NCI-H146 (cell line): ENCODE data around the gene HINT2.
A peak's percentile ranks its signal among the peaks of the same experiment; 100 is the strongest.

ENCODE experiments used
- DNase-seq: peaks from one replicate; lab custom pipeline; 2025; lab: John Stamatoyannopoulos, UW

HINT2 gene

DNA sequence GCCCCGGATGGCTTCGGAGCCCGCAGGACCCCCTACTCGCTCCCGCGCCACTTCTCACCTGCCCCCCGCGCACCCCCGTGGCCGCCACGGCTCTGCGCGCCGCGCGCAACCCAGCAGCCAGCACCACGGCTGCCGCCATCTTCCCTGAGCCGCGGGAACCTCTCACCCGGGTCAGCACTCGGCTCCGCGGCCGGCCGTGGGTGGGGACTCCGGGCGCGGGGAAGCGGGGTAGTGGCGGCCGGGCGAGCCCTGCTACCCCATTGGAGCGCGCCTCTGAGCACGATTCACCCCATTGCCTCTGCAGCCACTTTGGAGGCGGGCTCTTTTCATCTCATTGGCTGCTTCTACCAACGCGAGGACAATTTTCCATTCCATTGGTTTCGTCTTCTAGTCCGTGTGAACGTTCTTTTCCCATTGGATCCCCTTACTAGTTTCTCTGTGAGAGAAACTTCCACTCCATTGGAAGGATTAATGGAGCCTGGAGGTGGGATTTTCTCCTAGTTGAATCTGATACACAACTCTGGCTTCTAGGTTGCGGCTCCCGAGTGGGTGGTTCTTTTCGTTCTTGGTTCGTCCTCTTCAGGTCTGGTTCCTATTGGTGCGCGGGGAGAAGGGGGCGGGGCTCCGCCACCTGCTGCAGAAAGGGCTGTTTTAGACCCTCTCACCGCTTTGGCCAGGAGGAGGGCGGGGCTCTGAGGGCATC is at the start of gene HINT2:
HINT2 (minus strand) TSS at position 202 of the 703 bp plus-strand sequence; CDS start at position 139, 63 bp downstream.
- peak; percentile 100 for DNase-seq

DNA sequence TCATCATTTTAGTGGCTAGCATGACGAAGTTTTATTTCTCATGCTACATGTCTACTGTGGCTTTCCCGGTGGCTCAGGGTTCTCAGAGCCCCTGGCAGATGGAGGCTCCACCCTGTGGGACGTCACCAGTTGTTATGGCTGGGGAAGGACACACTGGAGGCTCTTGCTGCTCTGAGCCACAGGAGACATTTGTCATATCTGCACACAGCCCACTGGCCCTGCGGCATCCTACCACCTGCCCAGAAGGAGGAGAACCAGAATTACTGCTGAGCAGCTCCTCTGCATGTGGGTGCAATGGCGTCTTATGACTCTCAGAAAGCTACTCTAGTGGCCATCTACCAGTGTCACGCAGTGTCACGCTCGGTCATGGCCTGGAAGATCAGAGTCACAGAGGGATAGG is 48.7 kb upstream of the HINT2 start:
- peak; percentile 21 for DNase-seq

DNA sequence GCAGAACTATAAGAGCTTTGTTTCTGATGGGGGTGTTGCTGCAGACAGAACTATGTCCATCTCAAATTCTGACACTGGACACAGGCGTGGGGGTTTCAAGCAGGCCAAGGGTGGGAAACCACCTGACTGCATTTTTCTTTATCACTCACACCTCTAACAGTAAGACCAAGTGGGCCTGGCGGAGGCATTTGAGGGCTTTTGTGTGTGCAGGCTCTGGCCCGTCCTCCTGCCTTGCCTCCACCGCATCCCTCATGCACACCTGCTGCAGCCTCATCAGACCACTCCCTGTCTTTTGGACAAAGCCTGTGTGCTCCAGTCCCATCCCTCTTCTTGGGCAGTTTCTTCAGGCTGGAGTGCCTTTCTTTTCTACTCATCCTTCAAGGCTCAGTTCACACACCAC is 47.5 kb upstream of the HINT2 start:
- no peak for DNase-seq

DNA sequence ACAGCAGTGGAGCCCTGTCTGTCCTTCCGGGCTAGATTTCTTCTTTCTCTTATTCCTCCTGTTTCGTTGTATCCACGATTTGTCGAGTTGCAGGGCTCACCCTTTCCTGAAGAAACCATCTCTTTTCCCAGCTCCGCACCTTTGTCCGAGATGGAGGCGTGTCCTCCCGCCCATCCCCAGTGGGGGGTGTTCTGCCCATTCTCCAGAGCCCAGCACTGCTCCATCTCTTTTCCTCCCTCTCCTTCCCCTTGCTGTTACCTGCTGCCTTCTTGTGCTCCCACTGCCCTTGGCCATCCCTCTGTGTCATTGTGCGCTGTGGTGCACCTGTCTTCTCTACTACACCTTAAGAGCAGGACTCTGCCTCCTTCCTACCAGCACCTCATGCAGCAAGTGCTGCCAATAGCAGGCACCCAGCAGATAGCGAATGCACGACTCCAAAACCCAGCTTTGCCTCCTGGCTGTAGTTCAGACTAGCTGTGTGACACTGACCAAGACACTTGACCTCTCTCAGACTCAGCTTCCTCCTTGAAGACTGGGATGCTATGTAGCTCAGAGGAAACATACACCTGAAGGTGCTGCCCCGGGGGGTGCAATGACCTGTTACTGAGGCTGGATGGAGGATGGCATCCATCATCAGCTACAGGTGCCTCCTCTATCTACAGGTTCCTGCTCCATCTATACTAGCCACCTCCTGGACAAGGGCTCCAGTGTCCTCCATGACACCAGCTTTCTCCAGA is 46.5 kb upstream of the HINT2 start:
- no peak for DNase-seq

DNA sequence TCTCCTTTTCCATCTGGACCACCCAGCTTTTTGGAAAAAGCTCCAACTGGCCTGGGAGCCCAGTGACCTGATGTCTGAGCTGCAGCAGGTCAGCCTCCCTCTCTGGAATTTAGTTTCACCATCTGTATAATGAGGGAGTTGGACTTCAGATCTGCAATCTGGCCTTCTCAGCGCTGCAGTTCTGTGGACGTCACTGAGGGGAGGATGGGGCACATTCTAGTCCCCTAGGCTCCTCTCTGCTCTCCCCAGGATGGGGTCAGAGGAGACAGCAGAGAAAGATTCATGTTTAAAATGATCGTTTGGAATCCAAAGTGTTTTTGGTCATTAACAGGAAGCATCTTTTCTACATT is 45.1 kb upstream of the HINT2 start:
- no peak for DNase-seq

DNA sequence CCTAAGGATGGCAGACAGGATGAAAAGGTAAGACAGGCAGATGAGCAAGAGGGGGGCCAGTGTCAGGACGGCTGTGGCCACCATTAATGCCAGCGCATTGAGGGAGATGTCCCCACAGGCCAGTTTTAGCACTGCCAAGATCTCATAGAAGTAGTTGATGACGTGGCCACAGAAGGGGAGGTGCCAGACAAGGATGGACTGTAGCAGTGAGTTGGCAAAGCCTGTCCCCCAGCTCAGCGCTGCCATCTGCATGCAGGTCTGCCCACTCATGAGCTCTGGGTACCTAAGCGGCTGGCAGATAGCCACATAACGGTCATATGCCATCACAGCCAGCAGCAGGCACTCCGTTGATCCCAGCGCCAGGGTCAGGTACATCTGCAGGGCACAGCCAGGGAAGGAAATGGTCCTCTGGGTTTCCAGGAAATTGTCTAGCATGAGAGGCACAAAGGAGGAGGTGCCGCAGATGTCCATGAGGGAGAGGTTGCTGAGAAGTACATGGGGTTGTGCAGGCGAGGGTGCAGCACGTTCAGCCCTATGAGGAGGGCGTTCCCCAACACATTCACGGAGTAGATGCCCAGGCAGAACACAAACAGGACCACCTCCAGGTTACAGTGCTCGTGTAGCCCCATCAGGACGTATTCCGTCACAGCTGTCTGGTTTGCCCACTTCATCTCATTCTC is 44.6 kb upstream of the HINT2 start:
- DNase-seq: no peak

DNA sequence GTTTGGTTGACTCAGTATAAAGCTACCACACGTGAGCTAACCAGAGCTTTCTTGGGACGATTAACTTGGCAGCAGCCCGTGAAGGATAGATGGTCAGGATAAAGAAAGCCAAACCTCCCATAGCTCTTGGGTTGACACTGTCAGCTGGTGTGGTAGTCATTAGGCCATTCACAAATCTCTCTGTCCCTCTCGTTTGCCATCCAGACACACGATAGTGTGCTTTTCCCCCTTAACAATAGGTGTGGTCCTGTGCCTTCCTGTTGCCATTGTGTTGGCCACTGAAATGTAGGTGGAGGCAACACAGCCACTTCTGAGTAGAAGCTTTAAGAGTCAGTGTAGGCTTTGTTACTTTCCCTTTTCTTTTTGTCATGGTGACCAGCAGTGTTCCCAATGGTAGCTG is 43.6 kb upstream of the HINT2 start:
- no peak for DNase-seq

DNA sequence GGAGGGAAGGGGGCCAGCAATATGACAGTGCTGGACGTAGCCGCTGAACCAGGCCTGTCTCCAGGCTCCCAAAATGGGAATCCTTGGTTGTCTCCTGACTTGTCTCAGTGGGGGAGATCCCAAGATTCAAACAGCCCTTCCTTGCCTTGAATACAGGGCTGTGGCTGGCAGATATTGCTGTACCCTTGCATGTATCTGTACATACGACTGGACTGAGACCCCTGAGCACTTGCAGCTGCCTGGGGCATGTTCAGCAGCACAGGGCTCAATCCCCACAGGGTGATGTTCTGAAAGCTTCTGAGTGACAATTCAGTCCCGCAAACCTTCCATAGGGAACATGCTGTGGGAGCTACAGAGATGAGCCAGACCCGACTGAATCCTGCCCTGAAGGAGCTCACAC is 42.0 kb upstream of the HINT2 start:
- no peak for DNase-seq

DNA sequence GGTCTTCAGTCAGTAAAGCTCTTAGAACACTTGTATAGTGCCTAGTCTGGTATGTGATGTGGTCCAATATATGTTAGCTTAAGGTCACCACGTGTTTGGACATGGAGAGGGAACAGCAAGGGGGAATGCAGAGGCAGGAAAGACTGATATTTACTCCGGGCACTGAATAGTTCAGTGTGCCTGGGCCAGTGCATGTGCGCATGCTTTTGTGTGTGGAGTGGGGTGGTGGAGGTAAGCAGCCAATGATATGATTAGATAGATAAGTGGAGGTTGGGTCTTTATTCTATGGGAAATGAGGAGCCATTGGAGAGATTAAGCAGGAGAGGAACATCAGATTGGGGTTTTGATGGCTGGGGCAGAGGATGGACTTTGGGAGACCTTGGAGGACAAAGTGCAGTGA is 41.4 kb upstream of the HINT2 start:
- no peak for DNase-seq

DNA sequence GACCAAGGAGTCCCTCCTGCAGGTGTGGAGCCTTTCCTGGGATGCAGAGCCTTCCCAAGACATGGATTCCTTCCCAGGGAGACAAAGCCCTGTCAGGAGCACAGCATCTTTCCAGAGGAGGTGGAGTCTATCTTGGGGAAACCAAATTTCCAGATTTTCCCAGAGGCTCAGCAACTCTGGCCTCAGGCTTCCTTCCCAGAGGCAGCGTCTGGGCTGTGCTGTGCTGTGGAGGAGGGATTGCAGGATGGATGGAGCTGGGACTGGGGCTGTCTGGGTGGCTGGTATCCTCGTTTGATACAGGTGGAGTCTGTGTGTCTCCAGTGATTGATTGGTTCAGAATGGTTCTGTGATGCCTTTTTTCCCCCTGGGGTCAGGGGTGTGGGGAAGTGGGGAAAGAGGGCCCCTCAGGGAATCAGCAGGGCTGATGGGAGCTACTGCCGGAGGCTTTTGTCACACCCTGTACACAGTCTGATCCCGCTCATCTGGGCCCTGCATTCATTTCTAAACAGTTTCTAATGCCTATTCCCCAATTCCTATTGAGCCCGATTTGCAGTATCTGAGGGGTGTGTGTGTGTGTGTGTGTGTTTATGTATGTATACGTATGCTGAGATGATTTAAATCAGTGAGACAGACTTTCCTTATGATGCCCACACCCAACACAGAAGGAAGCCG is 39.4 kb upstream of the HINT2 start:
- DNase-seq: no peak

DNA sequence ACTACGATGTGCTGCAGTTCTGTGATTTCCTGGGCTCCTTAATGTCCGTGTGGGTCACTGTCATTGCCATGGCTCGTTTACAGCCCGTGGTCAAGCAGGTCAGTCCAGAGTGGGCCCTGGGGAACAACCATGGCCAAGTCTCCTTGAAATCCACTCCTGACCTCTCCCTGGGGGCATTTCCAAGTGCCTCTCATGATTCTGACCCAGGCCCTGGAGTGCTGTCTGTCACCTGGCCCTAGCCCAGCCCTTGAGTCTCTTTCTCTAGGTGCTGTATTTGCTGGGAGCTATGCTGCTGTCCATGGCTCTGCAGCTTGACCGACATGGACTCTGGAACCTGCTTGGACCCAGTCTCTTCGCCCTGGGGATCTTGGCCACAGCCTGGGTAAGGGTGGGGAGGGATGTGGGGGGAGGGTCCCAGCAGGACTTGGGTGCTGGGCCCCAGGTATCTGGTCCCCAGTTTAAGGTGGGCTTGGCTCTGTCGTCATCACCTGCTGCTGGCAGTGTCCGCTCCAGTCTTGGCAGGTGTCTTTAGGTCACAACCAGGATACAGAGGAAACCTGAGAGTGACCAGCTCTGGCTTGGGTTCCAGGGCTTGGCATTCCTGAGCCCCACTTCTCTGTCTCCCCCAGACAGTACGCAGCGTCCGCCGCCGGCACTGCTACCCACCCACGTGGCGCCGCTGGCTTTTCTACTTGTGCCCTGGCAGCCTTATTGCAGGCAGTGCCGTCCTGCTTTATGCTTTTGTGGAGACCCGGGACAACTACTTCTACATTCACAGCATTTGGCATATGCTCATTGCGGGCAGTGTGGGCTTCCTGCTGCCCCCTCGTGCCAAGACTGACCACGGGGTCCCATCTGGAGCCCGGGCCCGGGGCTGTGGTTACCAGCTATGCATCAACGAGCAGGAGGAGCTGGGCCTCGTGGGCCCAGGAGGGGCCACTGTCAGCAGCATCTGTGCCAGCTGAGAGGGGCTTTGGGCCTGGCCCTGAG is 38.3 kb upstream of the HINT2 start:
- no peak for DNase-seq

DNA sequence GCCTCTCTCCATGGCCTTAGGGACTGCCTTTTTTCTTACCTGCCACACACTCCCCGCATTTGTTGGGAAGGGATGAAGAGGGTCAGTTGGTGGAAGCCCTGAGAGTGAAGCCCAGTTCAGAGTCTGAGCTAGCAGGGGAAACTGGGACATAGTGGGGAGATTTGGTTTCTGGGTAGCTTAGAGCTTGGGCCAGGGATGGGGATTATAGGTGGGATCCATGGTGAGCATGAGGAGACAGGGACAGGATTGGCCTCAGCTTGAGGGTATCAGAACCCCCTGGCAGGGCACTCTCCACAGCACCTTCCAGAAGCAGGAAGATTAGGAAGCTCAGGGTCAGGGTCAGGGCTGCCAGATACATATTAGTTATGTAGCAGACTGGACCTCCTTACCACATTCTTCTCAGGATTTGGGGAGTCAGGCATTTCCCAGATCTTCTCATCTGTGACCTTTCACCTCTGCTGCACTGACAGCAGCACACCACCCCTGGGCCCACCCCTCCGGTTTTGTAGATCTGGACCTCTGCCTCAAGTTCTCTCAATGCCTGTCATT is 37.5 kb upstream of the HINT2 start:
- DNase-seq: no peak

DNA sequence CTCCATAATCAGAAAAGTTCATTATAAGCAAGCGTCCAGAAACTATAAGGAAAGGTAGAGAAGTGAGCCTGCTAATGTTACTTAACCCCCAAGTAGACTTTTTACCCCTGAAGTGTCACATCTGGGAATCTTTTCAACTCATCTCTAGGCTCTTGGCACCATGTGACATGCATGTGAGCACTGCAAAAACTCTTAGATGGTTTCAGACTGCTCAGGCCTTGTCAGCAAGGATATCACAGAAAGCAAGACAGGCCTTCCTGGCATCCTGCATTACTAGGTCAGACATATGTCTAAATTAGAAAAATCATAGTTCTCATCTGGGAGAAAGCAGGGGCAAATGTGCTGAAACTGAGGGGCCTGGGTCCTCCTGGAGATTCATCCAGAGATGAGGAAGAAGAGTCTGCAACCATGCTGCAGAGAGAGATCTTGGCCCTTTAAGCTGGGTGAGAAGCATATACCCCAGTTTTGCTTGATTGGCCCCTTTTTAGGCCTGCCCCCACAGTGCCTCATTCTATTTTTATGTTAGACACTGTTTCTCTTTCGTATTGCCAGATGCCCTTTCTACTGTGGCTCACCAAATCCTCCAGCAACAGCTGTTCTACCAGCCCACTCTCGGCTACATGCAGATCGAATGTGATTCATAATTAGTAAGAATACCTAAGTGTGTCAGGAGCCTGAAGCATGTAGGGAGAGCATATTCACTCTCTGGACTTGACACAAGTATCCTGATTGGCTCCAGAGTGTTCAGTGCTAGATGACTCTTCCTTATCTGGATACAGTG is 33.1 kb upstream of the HINT2 start:
- DNase-seq: no peak

DNA sequence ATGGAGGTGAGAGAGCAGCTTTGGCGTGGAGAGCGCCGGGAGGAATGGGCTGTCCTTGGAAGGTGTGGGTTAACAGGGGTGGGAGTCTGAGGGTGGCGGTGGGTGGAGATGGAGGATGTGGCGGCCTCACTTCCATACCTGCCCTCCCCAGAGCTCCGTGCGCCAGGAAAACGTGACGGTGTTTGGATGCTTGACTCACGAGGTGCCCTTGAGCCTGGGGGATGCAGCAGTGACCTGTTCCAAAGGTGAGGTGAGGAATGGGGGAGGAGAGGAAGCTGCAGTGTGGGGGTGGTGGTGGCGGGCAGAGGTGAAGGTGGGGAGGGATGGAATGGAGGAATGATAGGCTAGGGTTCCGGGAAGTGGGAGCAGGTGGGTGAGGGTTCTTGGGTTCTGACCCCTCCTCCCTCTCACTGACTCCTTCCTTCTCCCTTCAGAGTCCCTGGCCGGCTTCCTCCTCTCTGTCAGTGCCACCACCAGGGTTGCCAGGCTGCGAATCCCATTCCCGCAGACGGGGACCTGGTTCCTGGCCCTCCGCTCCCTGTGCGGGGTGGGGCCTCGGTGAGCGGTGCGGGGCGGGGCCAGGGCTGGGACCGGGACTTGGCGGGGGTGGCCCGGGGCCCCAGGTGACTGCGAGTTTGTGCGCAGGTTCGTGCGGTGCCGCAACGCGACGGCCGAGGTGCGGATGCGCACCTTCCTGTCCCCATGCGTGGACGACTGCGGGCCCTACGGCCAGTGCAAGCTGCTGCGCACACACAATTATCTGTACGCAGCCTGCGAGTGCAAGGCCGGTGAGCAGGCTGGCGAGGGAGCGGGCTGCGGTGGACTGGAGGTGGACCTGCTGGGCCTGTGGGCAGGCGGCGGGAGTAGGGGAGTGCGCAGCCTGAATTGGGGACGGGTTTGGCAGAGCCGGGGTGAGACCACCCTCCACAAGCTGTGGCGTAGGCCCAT is 31.3 kb upstream of the HINT2 start:
- no peak for DNase-seq

DNA sequence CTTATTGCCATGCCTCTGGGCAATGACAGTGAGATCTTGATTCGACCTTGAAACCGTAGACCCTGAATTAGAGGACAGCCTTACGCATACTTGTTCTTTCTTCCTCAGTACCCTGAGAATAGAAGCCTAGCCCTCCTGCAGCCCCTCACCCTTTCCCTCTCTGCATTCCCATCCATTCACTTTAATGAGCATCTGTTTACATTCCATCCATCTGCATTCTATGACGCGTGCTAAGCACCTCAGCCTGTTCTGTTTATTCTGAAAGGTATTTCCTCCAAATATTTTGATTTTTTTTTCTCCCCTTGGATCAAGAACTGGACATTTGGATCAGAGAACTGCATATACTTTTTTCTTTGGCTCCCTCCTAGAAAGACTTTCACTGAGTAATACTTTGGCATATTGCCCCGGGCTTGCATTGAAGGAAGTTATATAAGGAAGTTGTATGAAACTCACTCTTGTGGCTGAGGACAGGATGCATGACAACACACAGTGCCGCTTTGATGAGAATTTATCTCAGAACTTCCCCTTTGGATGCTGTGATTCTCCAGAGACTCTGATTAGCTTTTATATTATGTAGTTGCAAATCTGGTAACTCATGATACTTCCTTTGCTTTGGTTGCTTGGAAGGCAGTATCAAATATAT is 29.9 kb upstream of the HINT2 start:
- no peak for DNase-seq

DNA sequence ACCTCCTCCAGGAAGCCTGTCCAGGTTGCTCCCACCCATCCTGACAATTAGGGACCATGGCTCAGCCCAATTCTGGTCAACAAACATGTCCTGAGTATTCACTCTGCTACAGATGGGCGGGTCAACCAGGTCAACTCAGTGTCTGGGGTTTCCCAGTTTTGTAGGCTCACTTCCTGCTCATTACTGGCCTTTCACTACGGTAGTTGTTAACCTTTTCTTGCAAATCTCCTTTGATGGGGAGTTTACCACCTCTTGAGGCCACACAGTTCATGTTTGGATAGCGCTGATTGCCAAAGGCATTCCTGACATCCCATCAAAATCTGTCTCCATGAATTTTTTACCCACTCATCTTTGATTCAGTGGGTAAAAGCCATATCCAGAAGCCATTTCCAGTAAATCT is 28.0 kb upstream of the HINT2 start:
- no peak for DNase-seq

DNA sequence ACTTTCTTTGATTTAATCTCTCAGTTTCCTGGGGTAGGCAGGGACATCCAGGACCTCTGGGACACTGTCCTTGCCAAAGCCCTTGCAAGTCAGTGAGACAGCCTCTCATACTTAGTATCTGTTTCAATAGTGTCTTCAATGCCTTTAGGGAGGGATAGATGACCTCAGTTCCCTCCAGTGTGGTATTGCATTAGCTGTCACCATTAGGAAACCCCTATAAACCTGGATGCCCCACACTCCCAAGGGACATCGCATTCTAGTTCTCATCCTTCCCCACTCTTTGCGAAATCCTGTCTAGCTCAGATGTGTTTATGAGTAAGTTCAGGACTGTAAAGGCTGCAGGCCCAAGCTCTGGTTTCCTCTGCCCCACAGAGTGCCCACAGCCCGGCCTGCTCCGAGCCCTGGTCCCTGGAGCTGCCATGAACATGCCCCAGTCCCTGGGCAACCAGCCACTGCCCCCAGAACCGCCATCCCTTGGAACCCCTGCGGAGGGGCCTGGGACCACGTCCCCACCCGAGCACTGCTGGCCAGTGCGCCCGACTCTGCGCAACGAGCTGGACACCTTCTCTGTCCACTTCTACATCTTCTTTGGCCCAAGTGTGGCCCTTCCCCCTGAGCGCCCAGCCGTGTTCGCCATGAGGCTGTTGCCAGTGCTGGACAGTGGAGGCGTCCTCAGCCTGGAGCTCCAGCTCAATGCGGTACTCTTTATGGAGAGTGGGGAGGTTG is 27.3 kb upstream of the HINT2 start:
- no peak for DNase-seq

DNA sequence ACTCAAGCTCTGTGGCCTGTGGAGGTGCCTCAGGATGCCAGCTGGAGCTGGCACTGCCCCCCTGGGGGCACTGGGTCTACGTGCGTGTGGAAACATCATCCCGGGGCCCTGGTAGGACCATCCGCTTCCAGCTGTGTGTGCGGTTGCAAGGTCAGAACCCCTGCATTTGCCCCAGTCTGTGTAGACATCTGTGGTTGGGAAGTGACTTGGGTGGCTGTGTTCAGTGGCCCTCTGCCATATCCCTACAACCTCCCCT is 26.7 kb upstream of the HINT2 start:
- no peak for DNase-seq
